ENCODE data around the gene PLVAP.

DNA sequence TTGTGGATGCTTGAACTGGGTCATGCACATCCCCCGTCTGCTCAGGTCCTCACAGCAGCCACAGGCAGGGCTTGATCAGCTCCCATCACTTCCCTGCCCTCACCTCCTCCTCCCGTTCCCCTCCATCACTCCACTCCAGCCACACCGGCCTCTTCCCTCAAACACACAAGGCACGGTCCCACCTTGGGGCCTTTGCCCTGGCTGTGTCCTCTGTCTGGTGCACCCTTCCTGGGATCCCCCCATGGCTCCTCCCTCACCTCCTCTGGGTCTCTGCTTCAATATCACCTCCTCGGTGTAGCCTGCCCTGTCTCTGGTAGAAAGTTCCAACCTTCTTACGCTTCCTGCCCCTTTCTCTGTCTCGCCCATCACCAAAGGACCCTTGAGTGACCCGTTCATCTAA, 23.8 kb downstream of the PLVAP start:
- TF ChIP-seq POLR2AphosphoS5 (IDR thresholded peaks at IDR 0.05) (no peak), POLR2A (IDR thresholded peaks at IDR 0.05) (no peak)

Measured in stomach (tissue), 4 donors.